Lung (tissue), 12 donors: ENCODE measurements around the gene KCNB1. TPM values are rescaled to one million over a fixed set of nuclear protein-coding genes. Genes with fewer than 3 reads are reported as not detected.
A peak's percentile ranks its signal among the peaks of the same experiment; 100 is the strongest.

ENCODE experiments used
- ATAC-seq: fragments of 200-7000 bp; cut with Tn5 transposase; one replicate; pipeline ENCODE4 v1.9.1; 2020; ENCODE audit warnings: moderate number of reproducible peaks; ENCODE audit not compliant: insufficient read depth, low FRiP score
- DNase-seq, 3 donors: peaks; one replicate each; pipeline ENCODE4 v3.0.0-alpha.2; 2013 to 2017
- H3K27ac ChIP-seq, 2 donors: one replicate each; pipeline ENCODE4 v1.5.1; 2013; ENCODE audit warnings: mild to moderate bottlenecking in 2 of 2, moderate library complexity in 2 of 2, control low read depth in 1 of 2, inconsistent platforms in 1 of 2, low read depth in 1 of 2, low read length in 1 of 2
- H3K27me3 ChIP-seq, 3 donors: one replicate each; pipeline ENCODE4 v1.5.1; 2013; ENCODE audit warnings: low read length in 2 of 3; ENCODE audit not compliant: control insufficient read depth in 3 of 3, insufficient read depth in 3 of 3
- H3K36me3 ChIP-seq, 4 donors: one replicate each; pipeline ENCODE4 v1.5.1; 2013; ENCODE audit warnings: low read length in 4 of 4, mild to moderate bottlenecking in 1 of 4, moderate library complexity in 1 of 4; ENCODE audit not compliant: control insufficient read depth in 4 of 4, insufficient read depth in 4 of 4
- H3K4me1 ChIP-seq, 5 donors: one replicate each; pipeline ENCODE4 v1.5.1; 2013; ENCODE audit warnings: low read length in 5 of 5, mild to moderate bottlenecking in 2 of 5, moderate library complexity in 1 of 5; ENCODE audit not compliant: control insufficient read depth in 5 of 5, insufficient read depth in 5 of 5
- H3K4me3 ChIP-seq: one replicate; pipeline ENCODE4 v1.5.1; 2013; ENCODE audit warnings: mild to moderate bottlenecking, control low read depth, moderate library complexity
- H3K9ac ChIP-seq, 2 donors: one replicate each; pipeline ENCODE4 v1.5.1; 2013; ENCODE audit warnings: low read length in 2 of 2, control low read depth in 1 of 2; ENCODE audit not compliant: insufficient read depth in 1 of 2
- H3K9me3 ChIP-seq, 4 donors: one replicate each; pipeline ENCODE4 v1.5.1; 2013; ENCODE audit warnings: low read length in 3 of 4, mild to moderate bottlenecking in 1 of 4, moderate library complexity in 1 of 4; ENCODE audit not compliant: control insufficient read depth in 4 of 4, insufficient read depth in 3 of 4
- WGBS, 2 donors: extraction: QIAGEN DNeasy Blood & Tissue Kit; methylation state at CpG; one replicate each; pipeline ENCODE4 v1.1.7; 2013; 5-methylcytosine and 5-hydroxymethylcytosine counted together
- polyA plus RNA-seq, 2 donors: library from polyadenylated mRNA; stranded (reverse); fragments of 200-250 nt; gene quantifications; one replicate each; pipeline ENCODE4 v1.2.1, GENCODE V29; 2013
- total RNA-seq, 2 donors: library from RNA; depleted of rRNA in 1 of 2; stranded (reverse); fragments of >200 nt in 1 of 2; gene quantifications; one replicate each; pipeline ENCODE4 v1.2.1, GENCODE V29; 2014 to 2021
- TF ChIP-seq, protein P1 (sequence below): IDR thresholded peaks from 2 replicates; pipeline ENCODE4 v1.5.1; 2012; ENCODE audit warnings: mild to moderate bottlenecking; ENCODE audit errors: control extremely low read depth, extremely low read depth
- donor health status: control.
- donor health status: control.
- donor health status: Bipolar disorder and iron deficiency.
- donor health status: healthy.
- donor health status: DM: yes; HTN: yes; CAD: no.

The KCNB1 gene
- total and polyA plus RNA-seq, 4 donors: 0.11 to 1.0 (median 0.57) TPM

GRCh38 chr20:49452011-49452482 is 30.4 kb downstream of the KCNB1 start:
- no peak overlapping the region for H3K9ac ChIP-seq
- peak in 1 of 3 donors; percentile 25 for DNase-seq
- 49 to 66% methylated on average over 9 of the region's 9 CpGs for WGBS, 2 donors
- TF ChIP-seq, protein P1, sequence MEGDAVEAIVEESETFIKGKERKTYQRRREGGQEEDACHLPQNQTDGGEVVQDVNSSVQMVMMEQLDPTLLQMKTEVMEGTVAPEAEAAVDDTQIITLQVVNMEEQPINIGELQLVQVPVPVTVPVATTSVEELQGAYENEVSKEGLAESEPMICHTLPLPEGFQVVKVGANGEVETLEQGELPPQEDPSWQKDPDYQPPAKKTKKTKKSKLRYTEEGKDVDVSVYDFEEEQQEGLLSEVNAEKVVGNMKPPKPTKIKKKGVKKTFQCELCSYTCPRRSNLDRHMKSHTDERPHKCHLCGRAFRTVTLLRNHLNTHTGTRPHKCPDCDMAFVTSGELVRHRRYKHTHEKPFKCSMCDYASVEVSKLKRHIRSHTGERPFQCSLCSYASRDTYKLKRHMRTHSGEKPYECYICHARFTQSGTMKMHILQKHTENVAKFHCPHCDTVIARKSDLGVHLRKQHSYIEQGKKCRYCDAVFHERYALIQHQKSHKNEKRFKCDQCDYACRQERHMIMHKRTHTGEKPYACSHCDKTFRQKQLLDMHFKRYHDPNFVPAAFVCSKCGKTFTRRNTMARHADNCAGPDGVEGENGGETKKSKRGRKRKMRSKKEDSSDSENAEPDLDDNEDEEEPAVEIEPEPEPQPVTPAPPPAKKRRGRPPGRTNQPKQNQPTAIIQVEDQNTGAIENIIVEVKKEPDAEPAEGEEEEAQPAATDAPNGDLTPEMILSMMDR: no peak
- H3K36me3 ChIP-seq: no peaks in the 10 kb centered on the region
- no peaks in the 10 kb centered on the region for H3K9me3 ChIP-seq
- H3K4me3 ChIP-seq: no peak overlapping the region
- H3K27me3 ChIP-seq: peaks cover 0 to 9% (median 0%) of the 10 kb centered on the region in 3 donors
- no peak for ATAC-seq
- no peak overlapping the region for H3K27ac ChIP-seq
- H3K4me1 ChIP-seq: peaks cover 0 to 8% (median 0%) of the 10 kb centered on the region in 5 donors

DNA sequence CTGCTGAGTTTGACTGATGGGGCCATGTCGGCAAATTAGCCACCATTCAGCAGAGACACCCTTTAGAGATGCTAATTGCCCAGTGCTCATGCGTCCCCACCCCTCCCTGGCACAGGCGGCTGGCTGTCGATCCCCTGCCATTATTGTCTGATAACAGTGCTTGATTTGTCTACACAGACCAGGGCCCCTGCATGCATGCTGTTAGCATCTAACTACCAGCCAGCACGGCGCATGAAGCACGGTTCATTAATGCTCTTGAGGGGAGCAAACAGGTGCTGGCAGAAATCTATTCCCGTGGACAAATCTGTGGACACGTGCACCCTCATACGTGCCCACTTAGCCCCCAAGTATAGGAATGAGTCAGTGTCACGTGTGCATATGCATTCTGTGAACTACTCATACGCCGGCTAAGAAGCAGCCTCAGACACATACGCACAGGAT is 32.2 kb downstream of the KCNB1 start:
- no peak overlapping the region for H3K9ac ChIP-seq
- H3K9me3 ChIP-seq: no peaks in the 10 kb centered on the region
- ATAC-seq: no peak
- peaks cover 0 to 22% (median 9%) of the 10 kb centered on the region in 5 donors for H3K4me1 ChIP-seq
- H3K36me3 ChIP-seq: no peaks in the 10 kb centered on the region
- peaks cover 0 to 9% (median 0%) of the 10 kb centered on the region in 3 donors for H3K27me3 ChIP-seq
- H3K27ac ChIP-seq: no peak overlapping the region
- no peak for DNase-seq
- TF ChIP-seq, protein P1: no peak
- 51 to 65% methylated on average over 14 of the region's 14 CpGs for WGBS, 2 donors
- no peak overlapping the region for H3K4me3 ChIP-seq

DNA sequence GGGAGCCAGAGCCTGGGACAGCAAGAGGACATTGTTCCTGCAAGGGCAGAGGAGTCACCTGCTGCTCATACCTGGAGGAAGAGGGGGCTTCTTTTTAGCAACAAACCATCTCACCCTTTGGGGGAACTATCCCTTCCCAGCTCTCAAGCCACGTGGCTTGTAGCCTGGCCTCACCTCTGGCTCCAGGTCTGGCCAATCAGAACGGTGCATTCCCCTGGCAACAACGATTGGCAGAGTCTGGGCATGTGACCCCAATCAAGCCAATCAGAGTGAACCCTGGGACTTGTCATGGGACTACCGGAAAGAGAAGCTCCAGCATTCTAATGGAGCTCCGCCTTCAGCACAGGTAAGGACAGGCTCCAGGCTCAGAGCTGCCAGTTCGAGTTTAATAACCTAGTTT is 33.6 kb downstream of the KCNB1 start:
- ATAC-seq (no peak), DNase-seq (no peak)
- Histone ChIP-seq H3K9me3 (no peaks in the 10 kb centered on the region), H3K27ac (no peak overlapping the region), H3K9ac (no peak overlapping the region), H3K4me3 (no peak overlapping the region), H3K4me1 (peaks cover 0 to 30% (median 11%) of the 10 kb centered on the region in 5 donors), H3K36me3 (no peaks in the 10 kb centered on the region), H3K27me3 (peaks cover 0 to 9% (median 0%) of the 10 kb centered on the region in 3 donors)
- TF ChIP-seq, protein P1: no peak
- 78 to 85% methylated on average over 6 of the region's 6 CpGs for WGBS, 2 donors
